HL-60 (cell line): ENCODE results near the gene CTIF.
A peak's percentile ranks its signal among the peaks of the same experiment; 100 is the strongest.

ENCODE experiments used
- DNase-seq, 2 experiments: peaks; one replicate each; pipeline ENCODE4 v3.0.0-alpha.2; 2010 to 2020; ENCODE audit warnings: low read depth in 1 of 2, low spot score in 1 of 2
- H3K27ac ChIP-seq: fragments of 250-450 bp; sonication (Bioruptor Pico); replicated peaks from 2 replicates; pipeline ENCODE4 v1.5.1; 2020; ENCODE audit warnings: mild to moderate bottlenecking, moderate library complexity
- H3K27me3 ChIP-seq: fragments of 250-450 bp; sonication (Bioruptor Pico); 2 replicates; pipeline ENCODE4 v1.5.1; 2021; ENCODE audit warnings: mild to moderate bottlenecking, moderate library complexity; ENCODE audit not compliant: insufficient read depth, poor library complexity, severe bottlenecking
- H3K4me3 ChIP-seq: replicated peaks from 2 replicates; pipeline ENCODE4 v1.5.1; 2011; ENCODE audit warnings: mild to moderate bottlenecking, control low read depth, low read length; ENCODE audit not compliant: insufficient read depth
- CTCF ChIP-seq: IDR thresholded peaks from one replicate; pipeline ENCODE4 v1.5.1; 2011; ENCODE audit warnings: low read length, control low read depth, inconsistent platforms; ENCODE audit not compliant: insufficient read depth
- GABPA ChIP-seq: IDR thresholded peaks from 2 replicates; pipeline ENCODE4 v1.6.1; 2012; ENCODE audit warnings: low read depth
- POLR2AphosphoS5 ChIP-seq: IDR thresholded peaks from 2 replicates; pipeline ENCODE4 v1.6.1; 2012; ENCODE audit warnings: low read depth
- REST ChIP-seq: IDR thresholded peaks from 2 replicates; pipeline ENCODE4 v1.6.1; 2012; ENCODE audit warnings: low read depth; ENCODE audit not compliant: insufficient replicate concordance
- SPI1 ChIP-seq: IDR thresholded peaks from 2 replicates; pipeline ENCODE4 v1.6.1; 2012; ENCODE audit warnings: low read depth, mild to moderate bottlenecking, borderline replicate concordance

The CTIF gene

GRCh38 chr18:48841381-48842258 is 302.8 kb downstream of the CTIF start:
- peak; percentile 41 to 61 for DNase-seq
- TF ChIP-seq REST (no peak), CTCF (no peak), SPI1 (no peak), POLR2AphosphoS5 (no peak), GABPA (no peak)
- Histone ChIP-seq H3K4me3 (no peak overlapping the region), H3K27ac (no peak overlapping the region), H3K27me3 (no peaks in the 10 kb centered on the region)

- no peak for DNase-seq
- TF ChIP-seq POLR2AphosphoS5 (no peak), CTCF (no peak), GABPA (no peak), SPI1 (no peak), REST (no peak)
- Histone ChIP-seq H3K4me3 (no peak overlapping the region), H3K27me3 (no peaks in the 10 kb centered on the region), H3K27ac (no peak overlapping the region)
Measured at GRCh38 chr18:48842259-48843061, 303.6 kb downstream of the CTIF start.

- no peak for DNase-seq
- Histone ChIP-seq H3K4me3 (no peak overlapping the region), H3K27me3 (no peaks in the 10 kb centered on the region), H3K27ac (no peak overlapping the region)
- no peak for TF ChIP-seq CTCF
Measured at GRCh38 chr18:48843162-48843561, 304.3 kb downstream of the CTIF start.
